Large intestine (tissue), 12 donors: ENCODE results near the gene CINP. TPM values are rescaled to one million over a fixed set of nuclear protein-coding genes. Genes with fewer than 3 reads are reported as not detected.

Experiments used
- DNase-seq, 2 donors: peaks; one replicate each; pipeline versions ENCODE4 v3.0.0 to v3.0.0-alpha.2; 2013
- H3K27ac ChIP-seq: one replicate; pipeline ENCODE4 v1.5.1; 2013; ENCODE audit warnings: low read length
- H3K27me3 ChIP-seq: 2 replicates; pipeline ENCODE4 v1.6.1; 2013; ENCODE audit warnings: low read length; ENCODE audit not compliant: control insufficient read depth, insufficient read depth
- H3K36me3 ChIP-seq: 2 replicates; pipeline ENCODE4 v1.6.1; 2013; ENCODE audit warnings: low read length; ENCODE audit not compliant: control insufficient read depth, insufficient read depth
- H3K4me1 ChIP-seq: one replicate; pipeline ENCODE4 v1.6.1; 2013; ENCODE audit warnings: low read length; ENCODE audit not compliant: control insufficient read depth, insufficient read depth
- H3K4me3 ChIP-seq: one replicate; pipeline ENCODE4 v1.5.1; 2013; ENCODE audit warnings: low read length
- H3K9me3 ChIP-seq: one replicate; pipeline ENCODE4 v1.6.1; 2013; ENCODE audit warnings: mild to moderate bottlenecking, low read depth, low read length, moderate library complexity; ENCODE audit not compliant: control insufficient read depth
- WGBS: methylation state at CpG from one replicate; pipeline ENCODE4 v1.1.5; 2013; ENCODE audit warnings: low lambda C conversion rate; ENCODE audit not compliant: insufficient coverage; 5-methylcytosine and 5-hydroxymethylcytosine counted together
- long read RNA-seq, 11 donors: transcript quantifications; one replicate each; lab custom pipeline, GENCODE V29; 2026
- polyA plus RNA-seq: library from polyadenylated mRNA; unstranded; fragments of 120-200 nt; gene quantifications from one replicate; pipeline ENCODE4 v1.2.1, GENCODE V29; 2013

CINP gene
- 33.4 TPM for polyA plus RNA-seq
- long read RNA-seq, donor 1, full-length matches to known transcripts: 8 of 8 reads
- long read RNA-seq, donor 1, partial matches to known transcripts: 0 of 8 reads
- long read RNA-seq, donor 1, other reads (novel, unspliced or antisense): 0 of 8 reads
- long read RNA-seq, donor 2, transcript CINP-201 (5 exons, 955 nt): major isoform, 16 of 22 reads
- long read RNA-seq, donor 2, partial matches to known transcripts: 6 of 22 reads
- long read RNA-seq, donor 2, other reads (novel, unspliced or antisense): 0 of 22 reads
- long read RNA-seq, donor 3: 0 reads
- long read RNA-seq, donor 4, partial matches to known transcripts: 0 of 2 reads
- long read RNA-seq, donor 4, other reads (novel, unspliced or antisense): 0 of 2 reads
- long read RNA-seq, donor 5, full-length matches to known transcripts: 19 of 19 reads
- long read RNA-seq, donor 5, partial matches to known transcripts: 0 of 19 reads
- long read RNA-seq, donor 5, other reads (novel, unspliced or antisense): 0 of 19 reads
- long read RNA-seq, donor 6, full-length matches to known transcripts: 19 of 19 reads
- long read RNA-seq, donor 6, partial matches to known transcripts: 0 of 19 reads
- long read RNA-seq, donor 6, other reads (novel, unspliced or antisense): 0 of 19 reads
- long read RNA-seq, donor 7, full-length matches to known transcripts: 11 of 11 reads
- long read RNA-seq, donor 7, partial matches to known transcripts: 0 of 11 reads
- long read RNA-seq, donor 7, other reads (novel, unspliced or antisense): 0 of 11 reads
- long read RNA-seq, donor 8, full-length matches to known transcripts: 25 of 39 reads
- long read RNA-seq, donor 8, partial matches to known transcripts: 14 of 39 reads
- long read RNA-seq, donor 8, other reads (novel, unspliced or antisense): 0 of 39 reads
- long read RNA-seq, donor 9, transcript CINP-201 (5 exons, 955 nt): major isoform, 19 of 19 reads
- long read RNA-seq, donor 9, partial matches to known transcripts: 0 of 19 reads
- long read RNA-seq, donor 9, other reads (novel, unspliced or antisense): 0 of 19 reads
- long read RNA-seq, donor 10, full-length matches to known transcripts: 27 of 27 reads
- long read RNA-seq, donor 10, partial matches to known transcripts: 0 of 27 reads
- long read RNA-seq, donor 10, other reads (novel, unspliced or antisense): 0 of 27 reads
- long read RNA-seq, donor 11, full-length matches to known transcripts: 23 of 23 reads
- long read RNA-seq, donor 11, partial matches to known transcripts: 0 of 23 reads
- long read RNA-seq, donor 11, other reads (novel, unspliced or antisense): 0 of 23 reads

DNA sequence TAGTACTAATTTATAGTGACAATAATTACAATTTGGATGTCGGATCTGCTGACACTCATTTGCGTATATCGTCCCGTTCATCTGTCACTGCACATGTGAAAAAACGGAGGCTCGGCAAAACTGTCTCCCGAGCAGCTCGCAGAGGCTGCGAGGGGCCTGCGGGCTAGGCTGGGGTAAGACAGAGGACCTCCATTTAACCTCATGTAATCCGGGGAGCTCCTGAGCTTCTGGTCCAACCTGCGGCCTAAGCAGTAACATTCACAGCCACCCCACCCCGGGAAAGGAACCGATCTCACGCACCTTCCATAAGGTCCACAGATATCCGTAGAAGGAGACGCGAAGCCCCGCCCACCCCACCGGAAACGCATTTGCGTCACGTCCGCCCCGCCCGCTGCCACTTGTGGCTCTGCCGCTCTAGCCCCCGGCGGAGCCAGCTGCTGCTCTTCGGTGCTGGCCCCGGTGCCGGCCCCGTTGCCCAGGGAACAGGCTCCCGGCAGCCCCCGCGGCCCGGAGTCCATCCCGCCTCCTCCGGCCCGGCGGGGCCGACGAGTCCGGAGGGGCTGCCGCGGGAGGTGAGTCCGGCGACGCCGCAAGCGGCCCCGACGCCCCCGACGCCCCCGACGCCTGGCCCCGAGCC is at the start of gene CINP, which contains the start of gene TECPR2:
Gene CINP (minus strand): TSS at position 346 of the 637 bp plus-strand sequence. CDS start 39 bp downstream, at position 307.
Gene TECPR2 (plus strand): TSS at position 397 of the 637 bp plus-strand sequence. CDS start 13,781 bp downstream, outside the sequence.
- Histone ChIP-seq H3K4me1 (peaks cover 17% of the 10 kb centered on the region), H3K27me3 (no peaks in the 10 kb centered on the region), H3K36me3 (peaks cover 14% of the 10 kb centered on the region), H3K9me3 (no peaks in the 10 kb centered on the region), H3K4me3 (peak within 1 kb of the TSS; percentile 92), H3K27ac (peak within 1 kb of the TSS; percentile 85)
- no CpG with 5 or more reads among the region's 58 CpGs for WGBS
- DNase-seq: peak; percentile 96 to 97

DNA sequence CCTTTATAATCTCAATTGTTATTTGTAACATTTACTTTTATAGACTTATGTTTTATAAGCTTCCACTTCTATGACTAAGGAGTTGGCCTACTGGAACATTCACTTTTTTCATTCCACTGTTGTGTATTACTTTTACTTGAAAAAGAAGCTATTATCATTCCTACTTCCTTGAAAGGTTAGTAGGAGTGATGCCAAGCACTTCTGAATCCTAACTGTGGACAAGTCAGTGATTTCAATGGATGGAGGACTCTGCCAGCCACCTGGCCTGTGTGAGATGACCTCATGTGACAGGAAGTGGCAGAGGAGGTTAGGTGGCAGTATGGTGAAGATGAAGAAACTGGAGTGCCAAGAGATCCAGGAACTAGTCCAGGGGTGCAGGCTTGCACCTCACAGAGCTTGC is 46.0 kb upstream of the CINP start:
- Histone ChIP-seq H3K27me3 (no peaks in the 10 kb centered on the region), H3K4me1 (no peaks in the 10 kb centered on the region), H3K4me3 (no peak overlapping the region), H3K36me3 (peaks cover 3% of the 10 kb centered on the region), H3K27ac (no peak overlapping the region), H3K9me3 (no peaks in the 10 kb centered on the region)
- no peak for DNase-seq

DNA sequence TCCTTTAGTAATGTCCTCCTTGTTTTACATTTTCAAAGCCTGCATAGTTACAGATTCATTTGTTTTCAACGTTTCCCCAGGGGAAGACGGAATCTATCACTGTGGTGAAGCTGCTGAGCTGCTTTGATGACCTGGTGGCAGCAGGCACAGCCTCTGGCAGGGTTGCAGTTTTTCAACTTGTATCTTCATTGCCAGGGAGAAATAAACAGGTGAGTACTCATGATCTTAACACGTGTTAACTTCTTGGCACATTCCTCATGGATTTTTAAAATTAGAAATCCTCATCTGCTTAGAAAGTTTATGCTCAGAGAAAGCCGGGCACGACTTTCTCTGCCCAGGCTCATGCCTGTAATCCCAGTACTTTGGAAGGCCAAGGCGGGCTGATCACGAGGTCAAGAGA is 44.6 kb upstream of the CINP start:
- H3K36me3 ChIP-seq: peaks cover 3% of the 10 kb centered on the region
- H3K27ac ChIP-seq: no peak overlapping the region
- H3K4me3 ChIP-seq: no peak overlapping the region
- peaks cover 11% of the 10 kb centered on the region for H3K9me3 ChIP-seq
- no peaks in the 10 kb centered on the region for H3K4me1 ChIP-seq
- no peaks in the 10 kb centered on the region for H3K27me3 ChIP-seq
- DNase-seq: no peak
- 93% methylated on average over 2 of the region's 7 CpGs for WGBS

DNA sequence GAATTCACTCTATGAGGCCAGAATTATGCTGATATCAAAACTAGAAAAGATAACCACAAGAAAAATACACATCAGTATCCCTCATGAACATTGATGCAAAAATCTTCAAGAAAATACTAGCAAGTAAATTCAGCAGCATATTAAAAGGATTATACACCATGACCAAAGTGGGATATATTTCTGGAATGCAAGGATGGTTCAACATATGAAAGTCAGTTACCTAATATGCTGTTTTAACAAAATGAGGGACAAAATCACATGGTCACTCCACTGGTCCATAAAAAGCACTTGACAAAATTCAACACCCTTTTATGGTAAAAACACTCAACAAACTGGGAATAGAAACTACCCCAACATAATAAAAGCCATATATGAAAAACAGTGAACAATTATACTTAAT is 40.3 kb upstream of the CINP start:
- Histone ChIP-seq H3K9me3 (peaks cover 41% of the 10 kb centered on the region), H3K4me3 (no peak overlapping the region), H3K27ac (no peak overlapping the region), H3K27me3 (no peaks in the 10 kb centered on the region), H3K36me3 (peaks cover 5% of the 10 kb centered on the region), H3K4me1 (no peaks in the 10 kb centered on the region)
- no peak for DNase-seq

DNA sequence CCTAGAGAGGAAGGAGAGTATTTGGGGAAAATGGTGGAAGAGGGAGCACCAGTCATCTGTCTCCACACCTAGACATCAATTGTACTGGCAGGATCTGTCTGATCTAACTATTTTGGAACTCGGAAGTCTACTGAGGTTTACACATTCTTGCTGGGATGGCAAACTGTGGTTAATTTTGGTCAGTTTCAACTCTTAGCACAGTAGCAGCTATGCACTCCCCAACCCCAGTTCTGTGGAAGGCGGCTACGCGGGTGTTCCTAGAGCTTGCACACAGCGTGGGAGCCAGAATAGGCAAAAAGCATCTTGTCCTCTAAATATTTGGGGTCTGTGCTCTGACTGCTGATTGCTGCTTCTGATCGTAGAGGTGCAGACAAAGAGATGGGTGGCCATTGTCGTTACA is 33.8 kb upstream of the CINP start:
- H3K9me3 ChIP-seq: peaks cover 25% of the 10 kb centered on the region
- no peak for DNase-seq
- WGBS: 83% methylated on average over 1 of the region's 7 CpGs
- no peaks in the 10 kb centered on the region for H3K27me3 ChIP-seq
- H3K4me1 ChIP-seq: no peaks in the 10 kb centered on the region
- H3K4me3 ChIP-seq: no peak overlapping the region
- no peak overlapping the region for H3K27ac ChIP-seq
- H3K36me3 ChIP-seq: peaks cover 7% of the 10 kb centered on the region

DNA sequence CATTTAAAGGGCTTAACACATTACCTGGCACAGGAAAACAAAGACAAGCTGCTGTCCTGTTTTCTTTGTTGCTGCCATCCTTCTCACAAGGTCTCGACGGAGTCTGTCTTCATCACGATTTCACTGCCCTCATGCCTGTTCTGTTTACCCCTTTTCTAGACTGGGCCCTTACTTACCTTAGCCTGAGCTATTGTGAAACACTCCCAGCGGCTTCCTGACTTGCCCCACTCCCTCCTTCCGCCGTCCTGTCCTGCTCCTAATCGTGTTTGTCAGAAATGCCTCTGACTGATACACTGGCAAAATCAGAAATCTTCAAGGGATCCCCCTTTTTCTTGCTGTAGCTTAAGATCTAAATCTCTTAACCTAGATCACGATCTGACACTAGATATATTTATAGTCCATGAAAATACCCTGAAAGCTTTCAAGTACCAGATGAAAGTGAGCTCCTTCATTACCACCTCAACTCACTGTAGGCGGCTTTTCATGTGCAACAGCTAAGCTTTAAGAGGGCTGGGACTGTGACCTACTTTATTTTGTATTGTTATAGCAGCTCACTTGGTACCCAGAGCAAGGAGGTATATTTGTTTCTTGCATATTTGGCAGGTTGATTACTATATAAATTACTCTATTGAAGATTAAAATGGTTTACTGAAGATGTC is 32.2 kb upstream of the CINP start:
- Histone ChIP-seq H3K4me1 (peaks cover 4% of the 10 kb centered on the region), H3K27me3 (no peaks in the 10 kb centered on the region), H3K27ac (no peak overlapping the region), H3K9me3 (peaks cover 10% of the 10 kb centered on the region), H3K4me3 (no peak overlapping the region), H3K36me3 (peaks cover 7% of the 10 kb centered on the region)
- WGBS: 40% methylated on average over 2 of the region's 9 CpGs
- DNase-seq: no peak

DNA sequence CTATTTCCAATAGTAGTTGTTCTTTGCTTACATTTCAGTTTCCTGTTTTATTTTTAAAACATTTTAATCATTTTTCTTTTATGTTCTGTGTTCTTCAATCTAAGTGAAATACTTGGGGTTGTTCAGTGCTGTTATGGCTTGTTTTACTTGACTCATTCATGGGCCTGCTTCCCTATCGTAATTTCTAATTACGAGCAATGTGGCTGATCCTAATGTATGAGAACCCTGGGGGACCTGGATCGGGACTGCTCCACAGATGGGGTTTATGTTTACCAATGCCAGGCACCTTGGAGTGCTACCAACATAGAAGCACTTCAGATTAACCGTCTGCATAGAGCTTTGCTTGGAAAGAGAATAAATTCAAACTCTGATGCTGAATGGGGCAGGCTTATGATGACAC is 29.8 kb upstream of the CINP start:
- WGBS: 80% methylated on average over 1 of the region's 4 CpGs
- peaks cover 5% of the 10 kb centered on the region for H3K36me3 ChIP-seq
- no peaks in the 10 kb centered on the region for H3K9me3 ChIP-seq
- no peaks in the 10 kb centered on the region for H3K27me3 ChIP-seq
- no peak for DNase-seq
- H3K4me1 ChIP-seq: peaks cover 4% of the 10 kb centered on the region
- no peak overlapping the region for H3K4me3 ChIP-seq
- no peak overlapping the region for H3K27ac ChIP-seq

DNA sequence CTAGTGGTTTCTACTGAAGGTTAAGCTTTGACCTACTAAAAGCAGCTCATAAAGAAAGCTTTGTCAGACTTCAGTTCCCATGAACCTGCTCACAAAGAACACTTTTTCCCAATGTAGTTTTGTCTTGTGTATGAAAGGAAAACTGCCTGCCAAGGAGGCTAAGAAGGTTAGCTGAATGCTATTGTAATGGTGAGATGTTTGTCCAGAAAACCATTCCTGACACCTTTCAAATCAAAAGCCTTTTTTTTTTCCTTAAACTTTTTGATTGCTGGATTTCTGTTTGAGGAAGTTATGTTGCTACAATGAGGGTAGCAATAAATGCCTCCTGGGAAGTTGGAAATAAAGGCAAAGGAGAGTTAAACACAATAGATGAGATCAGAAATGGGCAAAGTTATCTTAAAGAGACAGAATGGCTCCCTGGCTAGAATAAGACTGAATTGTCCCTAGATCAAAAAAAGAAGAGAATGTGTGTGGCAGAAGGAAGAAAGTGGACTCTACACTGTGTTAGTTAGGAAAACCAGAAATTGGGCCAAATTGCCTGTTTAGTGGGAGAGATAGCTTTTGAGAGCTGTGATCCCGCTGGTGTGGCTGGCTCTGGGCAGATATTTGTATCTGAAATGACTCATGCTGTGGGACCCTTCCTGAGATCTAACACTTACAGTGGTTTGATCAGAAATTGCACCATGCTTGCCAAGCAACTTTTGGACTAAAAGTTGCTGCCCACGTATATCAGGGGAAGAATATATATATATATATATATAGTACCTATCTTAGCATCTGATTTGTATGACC is 27.6 kb upstream of the CINP start:
- Histone ChIP-seq H3K27me3 (no peaks in the 10 kb centered on the region), H3K4me3 (no peak overlapping the region), H3K9me3 (no peaks in the 10 kb centered on the region), H3K27ac (peak overlapping the region; percentile 6), H3K36me3 (peaks cover 4% of the 10 kb centered on the region), H3K4me1 (peaks cover 4% of the 10 kb centered on the region)
- DNase-seq: peak in 1 of 2 donors; percentile 22
- WGBS: no CpG with 5 or more reads among the region's 2 CpGs

DNA sequence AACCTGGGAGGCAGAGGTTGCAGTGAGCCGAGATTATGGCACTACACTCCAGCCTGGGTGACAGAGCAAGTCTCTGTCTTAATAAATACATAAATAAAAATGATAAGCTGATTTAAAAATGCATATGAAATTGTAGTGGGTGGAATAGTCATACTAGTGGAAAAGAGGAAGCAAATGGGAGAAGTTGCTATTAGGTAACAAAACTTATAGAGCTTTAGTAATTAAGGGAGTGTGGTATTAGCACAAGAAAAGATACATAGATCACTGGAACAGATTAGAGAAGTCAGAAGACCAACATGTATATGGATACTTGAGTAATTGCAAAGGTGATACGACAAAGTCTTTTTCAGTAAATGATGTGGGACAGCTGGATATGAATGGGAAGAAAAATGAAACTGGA is 26.6 kb upstream of the CINP start:
- no peak for DNase-seq
- Histone ChIP-seq H3K4me3 (no peak overlapping the region), H3K9me3 (no peaks in the 10 kb centered on the region), H3K27me3 (no peaks in the 10 kb centered on the region), H3K36me3 (peaks cover 4% of the 10 kb centered on the region), H3K27ac (no peak overlapping the region), H3K4me1 (peaks cover 4% of the 10 kb centered on the region)
- WGBS: 100% methylated on average over 1 of the region's 2 CpGs
